Prostate gland (tissue), 2 donors: ENCODE data around the gene HOXD13.

Experiments
- CTCF ChIP-seq, 4 experiments: fragments of 200-600 bp in 2 of 4; fragments of 450-650 bp in 2 of 4; sonication (generic) in 2 of 4; IDR thresholded peaks; 1 replicate in 3 of 4; 2 replicates in 1 of 4; pipeline ENCODE4 v1.5.1; 2016 to 2019; ENCODE audit warnings: antibody characterized with exemption in 4 of 4, mild to moderate bottlenecking in 2 of 4, moderate library complexity in 2 of 4
- POLR2A ChIP-seq: fragments of 450-650 bp; IDR thresholded peaks from one replicate; pipeline ENCODE4 v1.6.1; 2016; ENCODE audit warnings: antibody characterized with exemption, mild to moderate bottlenecking
- POLR2AphosphoS5 ChIP-seq: sonication (generic); formaldehyde crosslinking; IDR thresholded peaks from one replicate; pipeline ENCODE4 v1.6.1; 2017; ENCODE audit warnings: antibody characterized with exemption

GRCh38 chr2:176115883-176116813 lies 23.6 kb downstream of the HOXD13 start, which contains the start of gene HOXD10:
- TF ChIP-seq POLR2AphosphoS5: peak; percentile 81
- peak; percentile 45 for TF ChIP-seq POLR2A
- peak in 2 of 4 experiments; percentile 47 to 56 for TF ChIP-seq CTCF (IDR thresholded peaks at IDR 0.05)
